ENCODE measurements around the gene NPAS2. TPM values are rescaled to one million over a fixed set of nuclear protein-coding genes. Genes with fewer than 3 reads are reported as not detected.

The NPAS2 gene
- total RNA-seq, 4 donors from 2014 or later: 63.0 to 134 (median 115) TPM

DNA sequence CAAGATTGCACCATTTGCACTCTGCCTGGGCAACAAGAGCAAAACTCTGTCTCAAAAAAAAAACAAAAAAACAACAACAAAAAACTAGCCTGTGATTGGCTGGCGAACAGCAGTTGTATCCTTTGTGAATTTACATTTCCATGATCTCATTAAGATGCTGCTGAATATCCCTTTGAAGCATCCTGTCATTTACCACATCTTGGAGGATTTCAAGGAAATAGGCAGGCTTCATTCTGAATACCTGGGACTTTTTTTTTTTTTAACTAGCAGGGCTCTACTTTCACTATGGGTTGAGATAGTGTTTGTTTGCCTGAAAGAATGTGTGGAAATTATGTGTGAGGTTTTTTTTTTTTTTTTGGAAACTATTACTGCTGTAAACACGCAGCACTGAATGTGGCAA is 132.6 kb downstream of the NPAS2 start:
- DNase-seq: no peak
- Histone ChIP-seq H3K4me1 (peaks cover 0 to 1% (median 0%) of the 10 kb centered on the region in 4 donors), H3K27me3 (no peaks in the 10 kb centered on the region), H3K9me3 (no peaks in the 10 kb centered on the region), H3K4me3 (no peak overlapping the region), H3K27ac (no peak overlapping the region), H3K36me3 (no peaks in the 10 kb centered on the region)
- intact Hi-C loops (cut with DNase I; ENCODE audit: low total_unique reads): no loop called here
- in situ Hi-C loops (cut with MboI; ENCODE audit: low pct_ligation_motif_present in 1 of 4, low pct_unique_long_range_greater_than_20kb in 1 of 4, low sequenced_read_pairs in 3 of 4): no loop called here
- TF ChIP-seq EP300 (IDR thresholded peaks at IDR 0.05; ENCODE audit: low read depth) (no peak), POLR2AphosphoS5 (IDR thresholded peaks at IDR 0.05) (no peak), CTCF (IDR thresholded peaks at IDR 0.05) (no peak), POLR2A (IDR thresholded peaks at IDR 0.05) (no peak)
- 83 to 89% methylated on average over 2 of the region's 2 CpGs for WGBS, 2 donors (ENCODE audit: low coverage in 1 of 2)

- peaks cover 0 to 4% (median 2%) of the 10 kb centered on the region in 4 donors for H3K4me1 ChIP-seq
- intact Hi-C loops (cut with DNase I; ENCODE audit: low total_unique reads): no loop called here
- WGBS, 2 donors (ENCODE audit: low coverage in 1 of 2): 90 to 92% methylated on average over 6 to 11 of the region's 11 CpGs
These were observed 133.6 kb downstream of the NPAS2 start for GRCh38 chr2:100953406-100954043.

DNA sequence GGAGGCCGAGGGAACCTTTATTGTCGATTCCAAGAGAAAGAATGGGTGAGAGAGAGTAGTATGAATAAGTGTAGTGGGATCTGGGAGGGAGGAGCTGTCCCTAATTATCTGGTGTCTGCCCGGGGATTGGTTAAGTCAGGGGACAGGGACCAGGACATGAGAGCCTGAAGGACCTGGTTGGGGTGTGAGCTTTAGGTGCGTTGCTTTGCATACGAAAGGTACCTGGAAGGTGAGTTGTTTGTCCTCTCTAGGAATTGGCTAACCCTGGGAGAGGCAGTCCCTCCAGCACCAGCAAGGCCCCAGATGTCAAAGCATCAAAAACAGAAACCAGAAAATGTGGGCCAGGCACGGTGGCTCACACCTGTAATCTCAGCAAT is 134.1 kb downstream of the NPAS2 start:
- in situ Hi-C loops (cut with MboI; ENCODE audit: low pct_ligation_motif_present in 1 of 4, low pct_unique_long_range_greater_than_20kb in 1 of 4, low sequenced_read_pairs in 3 of 4): no loop called here
- no peak for DNase-seq
- 84 to 93% methylated on average over 4 to 6 of the region's 6 CpGs for WGBS, 2 donors (ENCODE audit: low coverage in 1 of 2)
- Histone ChIP-seq H3K27me3 (no peaks in the 10 kb centered on the region), H3K36me3 (no peaks in the 10 kb centered on the region), H3K27ac (no peak overlapping the region), H3K4me3 (no peak overlapping the region), H3K9me3 (no peaks in the 10 kb centered on the region), H3K4me1 (peaks cover 0 to 4% (median 2%) of the 10 kb centered on the region in 4 donors)
- intact Hi-C loops (cut with DNase I; ENCODE audit: low total_unique reads): no loop called here
- TF ChIP-seq POLR2A (IDR thresholded peaks at IDR 0.05) (no peak), POLR2AphosphoS5 (IDR thresholded peaks at IDR 0.05) (no peak), CTCF (IDR thresholded peaks at IDR 0.05) (no peak), EP300 (IDR thresholded peaks at IDR 0.05; ENCODE audit: low read depth) (no peak)

More at GRCh38 chr2:100953406-100954043, 133.6 kb downstream of the NPAS2 start:
- H3K27me3 ChIP-seq: no peaks in the 10 kb centered on the region
- no peak for DNase-seq
- H3K36me3 ChIP-seq: no peaks in the 10 kb centered on the region
- H3K4me3 ChIP-seq: no peak overlapping the region
- no peak overlapping the region for H3K27ac ChIP-seq
- TF ChIP-seq POLR2A (IDR thresholded peaks at IDR 0.05): no peak
- in situ Hi-C loops (cut with MboI; ENCODE audit: low pct_ligation_motif_present in 1 of 4, low pct_unique_long_range_greater_than_20kb in 1 of 4, low sequenced_read_pairs in 3 of 4): no loop called here
- no peaks in the 10 kb centered on the region for H3K9me3 ChIP-seq

DNA sequence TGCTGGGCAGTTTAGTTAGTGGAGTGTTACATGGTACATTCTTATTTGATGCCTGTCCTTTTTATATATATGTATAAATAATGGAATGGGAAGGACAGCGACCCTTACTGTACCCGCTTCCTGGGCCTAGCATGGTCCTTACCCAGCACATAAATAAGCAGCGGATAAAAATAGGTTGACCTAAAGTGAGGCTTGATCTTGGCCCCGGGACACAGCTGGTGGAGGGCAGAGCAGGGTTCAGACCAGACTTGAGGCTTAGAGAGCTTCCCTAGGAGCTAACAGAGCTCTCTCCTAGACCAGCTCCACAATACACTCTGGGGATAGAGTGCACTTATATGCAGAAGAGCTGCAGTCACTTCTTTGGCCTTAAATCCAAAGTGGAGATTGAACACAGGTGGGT is 135.3 kb downstream of the NPAS2 start:
- no peak for DNase-seq
- H3K4me3 ChIP-seq: no peak overlapping the region
- no peaks in the 10 kb centered on the region for H3K9me3 ChIP-seq
- no peak overlapping the region for H3K27ac ChIP-seq
- no peaks in the 10 kb centered on the region for H3K27me3 ChIP-seq
- TF ChIP-seq POLR2A (IDR thresholded peaks at IDR 0.05): no peak
- no peak for TF ChIP-seq EP300 (IDR thresholded peaks at IDR 0.05; ENCODE audit: low read depth)
- no peak for TF ChIP-seq POLR2AphosphoS5 (IDR thresholded peaks at IDR 0.05)
- no peak for TF ChIP-seq CTCF (IDR thresholded peaks at IDR 0.05)
- WGBS, 2 donors (ENCODE audit: low coverage in 1 of 2): 96 to 100% methylated on average over 4 of the region's 4 CpGs
- H3K36me3 ChIP-seq: no peaks in the 10 kb centered on the region
- H3K4me1 ChIP-seq: peaks cover 0 to 4% (median 2%) of the 10 kb centered on the region in 4 donors
- intact Hi-C loops (cut with DNase I; ENCODE audit: low total_unique reads) (no loop called here), in situ Hi-C loops (cut with MboI; ENCODE audit: low pct_ligation_motif_present in 1 of 4, low pct_unique_long_range_greater_than_20kb in 1 of 4, low sequenced_read_pairs in 3 of 4) (no loop called here)

- H3K27me3 ChIP-seq: no peaks in the 10 kb centered on the region
- H3K4me3 ChIP-seq: no peak overlapping the region
- 98% methylated on average over 5 of the region's 5 CpGs; no CpG with 5 or more reads in 1 of the 2 donors for WGBS, 2 donors (ENCODE audit: low coverage in 1 of 2)
- peaks cover 0 to 4% (median 2%) of the 10 kb centered on the region in 4 donors for H3K4me1 ChIP-seq
- no peaks in the 10 kb centered on the region for H3K9me3 ChIP-seq
- intact Hi-C loops (cut with DNase I; ENCODE audit: low total_unique reads) (no loop called here), in situ Hi-C loops (cut with MboI; ENCODE audit: low pct_ligation_motif_present in 1 of 4, low pct_unique_long_range_greater_than_20kb in 1 of 4, low sequenced_read_pairs in 3 of 4) (no loop called here)
- H3K27ac ChIP-seq: no peak overlapping the region
- H3K36me3 ChIP-seq: no peaks in the 10 kb centered on the region
- TF ChIP-seq POLR2AphosphoS5 (IDR thresholded peaks at IDR 0.05) (no peak), POLR2A (IDR thresholded peaks at IDR 0.05) (no peak)
- DNase-seq: no peak
These were observed 136.1 kb downstream of the NPAS2 start for GRCh38 chr2:100956081-100956480.

All from transverse colon (tissue), 4 donors.